ENCODE measurements around the gene DPP6.

Gene DPP6

GRCh38 chr7:154898973-154899855 lies 847.0 kb downstream of the DPP6 start:
- no peak for DNase-seq

- DNase-seq = no peak
These were observed 847.7 kb downstream of the DPP6 start for GRCh38 chr7:154899862-154900261.

GRCh38 chr7:154902600-154903082 lies 850.4 kb downstream of the DPP6 start:
- no peak for DNase-seq

GRCh38 chr7:154903083-154903731 lies 851.0 kb downstream of the DPP6 start:
- DNase-seq = no peak

- DNase-seq = no peak
These were observed 852.9 kb downstream of the DPP6 start for GRCh38 chr7:154905146-154905545.

GRCh38 chr7:154905615-154906014 lies 853.4 kb downstream of the DPP6 start:
- DNase-seq = no peak

- DNase-seq = no peak
These were observed 854.0 kb downstream of the DPP6 start for GRCh38 chr7:154906201-154906600.

GRCh38 chr7:154906736-154907355 lies 854.6 kb downstream of the DPP6 start:
- DNase-seq = no peak

GRCh38 chr7:154907651-154908620 lies 855.7 kb downstream of the DPP6 start:
- no peak for DNase-seq

GRCh38 chr7:154909241-154910105 lies 857.3 kb downstream of the DPP6 start:
- no peak for DNase-seq

GRCh38 chr7:154910125-154910524 lies 857.9 kb downstream of the DPP6 start:
- no peak for DNase-seq

GRCh38 chr7:154910977-154911376 lies 858.8 kb downstream of the DPP6 start:
- DNase-seq = no peak

GRCh38 chr7:154911411-154911810 lies 859.2 kb downstream of the DPP6 start:
- no peak for DNase-seq

GRCh38 chr7:154911862-154912455 lies 859.8 kb downstream of the DPP6 start:
- no peak for DNase-seq

GRCh38 chr7:154912871-154913637 lies 860.9 kb downstream of the DPP6 start:
- DNase-seq = no peak

- DNase-seq = peak; percentile 76 to 80
These were observed 861.6 kb downstream of the DPP6 start for GRCh38 chr7:154913638-154914307.

GRCh38 chr7:154914308-154914995 lies 862.3 kb downstream of the DPP6 start:
- no peak for DNase-seq

- no peak for DNase-seq
These were observed 862.8 kb downstream of the DPP6 start for GRCh38 chr7:154914996-154915380.

- no peak for DNase-seq
These were observed 863.4 kb downstream of the DPP6 start for GRCh38 chr7:154915600-154915999.

Measured in inflammatory macrophage (primary cell).